NCI-H510A (cell line): ENCODE measurements around the gene GNAI2.
"Not testable (repeated sequence)": the region's sequence is repeated elsewhere in the genome, so short reads cannot be mapped to it uniquely, and the experiment has no call there.

Experiments used
- DNase-seq: peaks from one replicate; lab custom pipeline; 2025; lab: John Stamatoyannopoulos, UW

The GNAI2 gene

GRCh38 chr3:50278123-50278879 lies 42.3 kb downstream of the GNAI2 start:
- no peak for DNase-seq

GRCh38 chr3:50278880-50279224 lies 42.8 kb downstream of the GNAI2 start, which contains the start of gene LSMEM2:
Gene LSMEM2 (plus strand): TSS chr3:50279087. CDS start chr3:50279114, 27 bp downstream.
- DNase-seq: no peak

GRCh38 chr3:50279255-50280016 lies 43.4 kb downstream of the GNAI2 start:
- DNase-seq: no peak

DNA sequence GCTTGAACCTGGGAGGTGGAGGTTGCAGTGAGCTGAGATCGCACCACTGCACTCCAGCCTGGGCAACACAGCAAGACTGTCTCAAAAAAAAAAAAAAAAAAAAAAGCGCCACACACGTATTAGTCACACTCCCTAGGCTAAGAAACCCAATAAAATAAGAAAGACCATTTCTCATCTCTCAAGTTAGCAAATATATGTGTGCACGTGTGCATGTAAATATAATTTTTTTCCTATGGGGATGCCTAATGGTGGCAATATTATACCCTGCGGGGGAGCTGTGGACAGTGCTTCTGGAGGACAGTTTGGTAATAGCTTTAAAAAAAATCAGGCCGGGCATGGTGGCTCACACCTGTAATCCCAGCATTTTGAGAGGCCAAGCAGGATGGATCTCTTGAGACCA lies 48.1 kb downstream of the GNAI2 start:
- DNase-seq: not testable (repeated sequence)

DNA sequence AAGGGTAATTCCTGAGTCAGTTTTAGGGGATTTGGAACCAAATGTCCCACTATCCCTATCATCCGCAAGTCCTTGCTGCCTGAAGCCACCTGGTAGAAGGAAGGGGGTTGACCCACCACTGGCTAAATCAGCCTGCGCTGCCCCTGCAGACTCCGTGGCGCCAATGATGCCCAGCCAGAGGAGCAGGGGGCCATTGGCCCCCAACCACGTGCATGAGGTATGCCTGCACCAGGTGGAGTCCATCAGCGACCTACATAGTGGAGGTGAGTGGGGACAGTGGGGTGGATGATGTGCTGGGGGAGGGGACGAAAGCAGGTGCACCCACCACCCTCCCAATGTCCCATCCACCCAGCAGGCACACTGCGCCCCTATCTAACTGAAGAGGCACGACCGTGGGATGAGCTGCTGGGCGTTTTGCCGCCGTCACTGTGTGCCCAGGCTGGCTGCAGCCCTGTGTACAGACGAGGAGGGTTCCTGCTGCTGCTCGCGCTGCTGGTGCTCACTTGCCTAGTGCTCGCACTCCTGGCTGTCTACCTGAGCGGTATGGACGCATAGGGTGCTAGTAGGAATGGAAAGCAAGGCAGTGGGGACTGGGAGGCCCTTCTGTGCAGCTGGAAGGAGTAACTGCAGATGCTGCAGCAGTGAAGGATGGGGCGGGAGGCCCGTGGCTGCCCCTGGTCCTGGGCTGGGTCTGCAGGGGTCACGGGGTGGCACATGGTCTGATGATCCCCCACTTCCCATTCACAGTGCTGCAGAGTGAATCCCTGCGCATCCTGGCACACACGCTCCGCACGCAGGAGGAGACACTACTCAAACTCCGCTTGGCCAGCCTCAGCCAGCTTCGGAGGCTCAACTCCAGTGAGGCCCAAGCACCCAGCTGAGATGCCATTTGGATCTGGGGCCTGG lies 50.6 kb downstream of the GNAI2 start:
- DNase-seq: no peak

GRCh38 chr3:50287262-50287661 lies 51.3 kb downstream of the GNAI2 start:
- no peak for DNase-seq

GRCh38 chr3:50288387-50289007 lies 52.5 kb downstream of the GNAI2 start:
- DNase-seq: no peak

DNA sequence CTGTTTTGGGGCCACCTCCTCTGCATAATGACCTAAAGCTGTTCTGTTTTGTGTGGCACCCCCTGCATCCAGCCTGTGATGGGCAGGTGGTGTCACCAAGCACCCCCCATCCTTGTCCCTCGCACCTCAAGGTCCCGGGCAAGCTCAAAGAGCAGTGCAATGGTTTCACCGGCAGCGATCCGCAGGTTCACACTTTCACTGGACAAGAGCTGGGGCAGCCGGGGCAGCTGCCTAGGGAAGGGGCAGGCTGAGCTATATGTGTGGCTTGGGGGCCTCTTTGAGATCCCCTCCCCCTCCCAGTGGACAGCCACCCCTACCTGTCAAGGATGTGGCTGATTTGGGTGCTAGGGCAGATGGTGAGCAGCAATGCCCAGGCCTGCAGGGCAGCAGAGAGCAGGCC lies 53.1 kb downstream of the GNAI2 start:
- DNase-seq: no peak

DNA sequence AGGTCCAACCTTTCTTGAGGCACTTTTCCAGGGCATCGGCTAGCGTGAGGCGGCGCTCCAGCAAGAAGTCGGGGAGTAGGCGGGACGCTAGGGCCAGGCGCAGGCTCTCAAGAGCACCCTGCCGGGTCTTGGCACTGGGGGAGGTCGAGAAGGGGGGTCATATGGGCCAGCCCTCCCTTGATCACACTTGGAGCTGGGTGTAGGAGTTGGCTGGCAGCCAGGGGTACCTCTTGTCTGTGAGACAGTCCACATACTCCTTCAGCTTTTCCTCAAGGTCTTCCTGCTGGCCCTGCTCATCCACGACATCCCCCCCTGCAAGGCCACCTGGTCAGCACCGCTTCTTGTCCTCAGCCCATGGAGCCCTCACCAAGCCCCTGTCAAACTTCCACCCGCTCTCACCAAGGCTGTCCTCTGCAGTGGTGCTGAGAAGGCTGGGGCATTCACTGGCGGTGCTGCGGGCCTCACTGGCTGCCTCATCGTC lies 54.2 kb downstream of the GNAI2 start:
- no peak for DNase-seq

GRCh38 chr3:50292159-50293078 lies 56.4 kb downstream of the GNAI2 start, which contains the start of gene IFRD2:
Gene IFRD2 (minus strand): TSS chr3:50292429. CDS start chr3:50292274, 155 bp downstream.
- DNase-seq: peak; percentile 86

DNA sequence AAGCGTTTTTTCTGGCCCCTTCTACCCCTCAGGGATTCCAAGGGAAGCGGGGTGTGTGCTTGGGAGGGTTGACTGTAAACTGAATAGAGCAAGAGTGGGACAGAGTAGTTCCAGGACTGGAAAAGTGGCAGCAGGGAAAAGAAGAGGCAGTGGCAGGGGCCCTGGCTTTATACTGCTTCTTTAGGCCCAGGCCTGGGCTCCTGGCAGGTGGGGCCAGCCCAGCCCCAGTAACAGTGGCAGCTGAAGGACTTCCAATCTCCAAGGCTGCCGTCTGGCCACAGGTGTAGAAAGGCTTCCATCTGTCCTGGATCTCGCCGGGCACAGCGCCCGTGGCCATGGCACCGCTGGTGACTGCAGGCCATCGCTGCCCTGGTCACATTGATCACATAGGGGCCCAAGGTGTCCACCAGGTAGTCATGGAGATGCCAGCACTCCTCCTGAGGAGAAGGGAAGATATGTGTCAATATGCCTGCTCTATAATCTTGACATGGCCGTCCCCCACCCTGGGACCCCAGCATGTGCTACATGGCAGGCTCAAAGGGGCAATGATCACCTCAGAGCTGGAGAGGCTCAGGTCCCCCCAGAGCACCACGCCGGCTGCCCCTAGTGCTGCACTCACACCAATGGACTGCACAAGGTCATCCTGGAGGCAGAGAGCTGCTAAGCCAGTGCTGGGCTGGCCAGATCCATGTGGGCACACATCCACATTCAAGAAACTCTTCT lies 57.2 kb downstream of the GNAI2 start:
- DNase-seq: no peak

DNA sequence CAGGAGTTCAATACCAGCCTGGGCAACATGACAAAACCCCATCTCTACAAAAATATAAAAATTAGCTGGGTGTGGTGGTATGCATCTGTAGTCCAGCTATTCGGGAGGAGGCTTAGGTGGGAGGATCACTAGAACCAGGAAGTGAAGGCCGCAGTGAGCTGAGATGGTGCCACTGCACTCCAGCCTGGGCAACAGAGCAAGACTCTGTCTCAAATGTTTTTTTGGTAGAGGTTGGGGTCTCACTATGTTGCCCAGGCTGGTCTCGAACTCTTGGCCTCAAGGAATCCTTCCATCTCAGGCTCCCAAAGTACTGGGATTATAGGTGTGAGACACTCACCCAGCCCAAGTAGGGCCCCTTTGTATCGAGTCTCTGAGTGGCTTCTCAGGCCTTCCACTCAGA lies 58.1 kb downstream of the GNAI2 start:
- no peak for DNase-seq

DNA sequence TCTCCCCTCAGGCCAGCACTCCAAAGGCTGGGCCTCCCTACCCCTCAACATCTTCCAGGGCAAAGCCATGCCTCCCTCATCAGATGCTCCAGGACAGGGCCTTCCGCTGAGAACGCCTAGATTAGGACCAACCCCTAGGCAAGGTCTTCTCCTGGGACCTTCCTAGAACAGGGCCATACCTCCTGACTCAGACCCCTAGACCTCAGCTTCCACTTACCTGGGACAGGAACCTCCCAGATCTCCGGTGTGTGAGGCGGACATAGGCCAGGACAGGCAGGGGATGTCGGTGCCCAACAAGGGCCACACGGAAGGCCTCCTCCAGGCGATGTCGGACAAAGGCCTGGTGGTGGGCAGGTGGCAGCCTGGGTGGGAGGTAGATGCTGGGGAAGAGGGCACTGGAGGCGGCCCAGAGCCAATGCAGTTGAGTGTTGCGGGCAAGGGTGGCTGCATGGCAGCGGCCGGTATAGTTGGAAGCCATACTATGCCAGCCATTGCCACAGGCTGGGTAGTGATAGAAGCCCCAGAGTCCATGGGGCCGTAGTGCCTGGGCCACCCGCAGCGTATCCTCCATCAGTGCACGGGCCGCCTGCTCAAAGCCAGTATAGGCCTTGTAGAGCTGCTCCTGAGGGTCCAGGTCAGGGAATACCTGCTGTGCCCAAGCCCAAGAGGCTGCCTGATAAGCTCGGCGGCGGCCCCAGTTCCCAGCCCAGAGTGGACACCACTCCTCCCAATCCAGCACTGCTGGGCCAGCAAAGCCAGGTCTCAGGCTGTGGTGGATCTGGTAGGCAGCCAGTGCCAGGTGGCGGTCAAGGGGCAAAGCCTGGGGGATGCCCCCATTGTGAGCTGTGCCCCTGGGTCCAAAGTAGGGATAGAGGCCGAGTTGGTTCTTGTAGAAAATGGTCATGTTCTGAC lies 58.7 kb downstream of the GNAI2 start:
- no peak for DNase-seq

DNA sequence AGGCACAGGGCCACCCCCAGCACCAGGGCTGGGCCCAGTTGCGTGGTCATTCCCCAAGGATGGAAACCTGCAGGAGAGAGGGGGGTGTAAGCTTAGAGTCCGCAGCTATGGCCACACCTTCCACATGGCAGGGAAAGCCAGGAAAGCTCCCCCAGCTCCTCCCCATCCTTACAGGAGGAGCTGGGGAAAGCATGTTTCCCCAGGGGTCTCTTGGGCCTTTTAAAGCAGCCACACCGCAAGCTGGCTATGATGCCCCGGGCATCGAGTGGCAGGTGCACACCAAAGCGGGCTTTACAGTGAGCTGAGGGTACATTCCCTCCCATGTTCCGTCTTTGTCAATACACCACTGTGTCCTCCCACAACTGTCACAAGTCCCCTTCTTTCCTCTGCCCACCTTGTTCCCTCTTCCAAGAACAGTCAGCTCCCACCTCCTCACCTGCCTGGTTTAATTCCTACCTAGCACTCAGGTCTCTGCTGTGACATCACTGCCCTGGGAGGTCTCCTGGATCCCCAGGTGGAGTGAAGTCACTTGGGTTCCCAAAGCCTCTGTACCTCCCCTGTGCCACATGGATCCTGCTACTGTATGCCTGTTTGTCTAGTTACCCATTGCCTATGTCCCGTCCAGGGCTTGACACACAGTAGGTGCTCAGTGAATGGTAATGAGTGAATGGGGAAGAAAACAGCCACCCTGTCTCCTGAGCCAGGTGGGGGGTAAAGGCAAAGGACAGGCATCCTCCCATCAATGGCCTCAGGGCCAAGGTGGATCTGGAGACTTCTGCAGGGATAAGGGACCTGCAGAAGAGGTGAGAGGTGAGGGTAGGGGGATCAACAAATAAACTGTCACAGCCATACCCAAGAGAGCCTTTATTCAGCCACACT lies 59.8 kb downstream of the GNAI2 start:
- no peak for DNase-seq

DNA sequence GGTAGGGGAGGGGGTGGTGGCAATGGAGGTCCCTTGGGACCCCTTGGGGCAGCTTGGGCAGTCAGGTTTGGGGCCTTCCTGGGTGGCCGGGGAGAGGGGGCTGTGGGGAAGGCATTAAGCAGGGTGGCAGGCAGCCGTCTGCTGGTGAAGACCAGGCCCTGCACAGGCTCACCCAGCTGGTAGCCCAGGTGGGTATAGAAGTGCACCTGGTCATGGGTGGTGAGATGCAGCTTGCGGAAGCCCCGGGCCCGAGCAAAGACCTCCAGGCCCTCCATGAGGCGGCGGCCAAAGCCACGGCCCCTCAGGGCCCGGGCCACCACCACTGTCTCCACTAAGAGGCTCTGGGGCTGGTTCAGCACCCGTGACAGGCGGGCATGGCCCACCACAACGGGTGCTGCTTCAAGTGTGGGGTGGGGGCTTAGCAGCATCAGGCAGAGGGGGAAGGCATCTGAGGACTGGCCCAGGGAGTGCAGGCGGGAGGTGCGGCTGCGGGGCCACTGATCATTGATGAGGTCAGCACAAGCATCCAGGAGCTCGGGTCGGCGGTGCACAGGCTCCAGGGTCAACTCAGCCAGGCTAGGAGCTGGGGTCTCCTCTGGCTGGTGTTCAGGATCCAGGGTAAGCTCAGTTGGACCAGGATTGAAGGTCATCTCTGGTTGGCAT lies 60.8 kb downstream of the GNAI2 start:
- no peak for DNase-seq

GRCh38 chr3:50297384-50297775 lies 61.4 kb downstream of the GNAI2 start:
- DNase-seq: no peak
